GM18505 (cell line): ENCODE results near the gene ACTR1A.

Experiments
- ATAC-seq: cut with Tn5 transposase; IDR thresholded peaks from one replicate; pipeline ENCODE4 v1.9.1; 2021; ENCODE audit not compliant: unreplicated experiment
- POLR2A ChIP-seq: IDR thresholded peaks from 4 replicates; pipeline ENCODE4 v1.6.1; 2011; ENCODE audit warnings: borderline replicate concordance; ENCODE audit not compliant: insufficient read depth, insufficient read length; ENCODE audit errors: extremely low read depth

ACTR1A gene

GRCh38 chr10:102431452-102432124 is 70.9 kb downstream of the ACTR1A start:
- no peak for TF ChIP-seq POLR2A
- ATAC-seq, result no peak

- no peak for TF ChIP-seq POLR2A
- ATAC-seq, result no peak
Observed at GRCh38 chr10:102429468-102429867, 73.0 kb downstream of the ACTR1A start.
